ENCODE measurements around the gene CD300LF. TPM values are rescaled to one million over a fixed set of nuclear protein-coding genes. Genes with fewer than 3 reads are reported as not detected.

CD300LF gene
- total and polyA plus RNA-seq, 2 experiments from 2014 or later: not detected

- TF ChIP-seq ZNF462 (CRISPR knock-in tag; IDR thresholded peaks at IDR 0.05): no peak
- TF ChIP-seq CREB1 (CRISPR knock-in tag; IDR thresholded peaks at IDR 0.05; ENCODE audit: low read depth): no peak
- no peak for TF ChIP-seq ZNF114 (CRISPR knock-in tag; IDR thresholded peaks at IDR 0.05)
- TF ChIP-seq CTCF (conservative IDR thresholded peaks at IDR 0.05; ENCODE audit: low read depth in 2 of 2): no peak
- TF ChIP-seq, protein P1, sequence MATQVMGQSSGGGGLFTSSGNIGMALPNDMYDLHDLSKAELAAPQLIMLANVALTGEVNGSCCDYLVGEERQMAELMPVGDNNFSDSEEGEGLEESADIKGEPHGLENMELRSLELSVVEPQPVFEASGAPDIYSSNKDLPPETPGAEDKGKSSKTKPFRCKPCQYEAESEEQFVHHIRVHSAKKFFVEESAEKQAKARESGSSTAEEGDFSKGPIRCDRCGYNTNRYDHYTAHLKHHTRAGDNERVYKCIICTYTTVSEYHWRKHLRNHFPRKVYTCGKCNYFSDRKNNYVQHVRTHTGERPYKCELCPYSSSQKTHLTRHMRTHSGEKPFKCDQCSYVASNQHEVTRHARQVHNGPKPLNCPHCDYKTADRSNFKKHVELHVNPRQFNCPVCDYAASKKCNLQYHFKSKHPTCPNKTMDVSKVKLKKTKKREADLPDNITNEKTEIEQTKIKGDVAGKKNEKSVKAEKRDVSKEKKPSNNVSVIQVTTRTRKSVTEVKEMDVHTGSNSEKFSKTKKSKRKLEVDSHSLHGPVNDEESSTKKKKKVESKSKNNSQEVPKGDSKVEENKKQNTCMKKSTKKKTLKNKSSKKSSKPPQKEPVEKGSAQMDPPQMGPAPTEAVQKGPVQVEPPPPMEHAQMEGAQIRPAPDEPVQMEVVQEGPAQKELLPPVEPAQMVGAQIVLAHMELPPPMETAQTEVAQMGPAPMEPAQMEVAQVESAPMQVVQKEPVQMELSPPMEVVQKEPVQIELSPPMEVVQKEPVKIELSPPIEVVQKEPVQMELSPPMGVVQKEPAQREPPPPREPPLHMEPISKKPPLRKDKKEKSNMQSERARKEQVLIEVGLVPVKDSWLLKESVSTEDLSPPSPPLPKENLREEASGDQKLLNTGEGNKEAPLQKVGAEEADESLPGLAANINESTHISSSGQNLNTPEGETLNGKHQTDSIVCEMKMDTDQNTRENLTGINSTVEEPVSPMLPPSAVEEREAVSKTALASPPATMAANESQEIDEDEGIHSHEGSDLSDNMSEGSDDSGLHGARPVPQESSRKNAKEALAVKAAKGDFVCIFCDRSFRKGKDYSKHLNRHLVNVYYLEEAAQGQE (IDR thresholded peaks at IDR 0.05; ENCODE audit: unreplicated experiment): no peak
- TF ChIP-seq STAT1 (IDR thresholded peaks at IDR 0.05; ENCODE audit: unreplicated experiment): no peak
Observed at GRCh38 chr17:74654742-74655141, 58.0 kb downstream of the CD300LF start (continued).

Data from GM23338 (cell line).